ENCODE results near the gene PFKFB2. TPM values are rescaled to one million over a fixed set of nuclear protein-coding genes. Genes with fewer than 3 reads are reported as not detected.

PFKFB2 gene
- total and polyA plus RNA-seq, 2 of the 8 experiments (the other 6 are each of a cell fraction or from before 2014, with no cell fraction given) = 6.7 to 19.1 TPM

DNA sequence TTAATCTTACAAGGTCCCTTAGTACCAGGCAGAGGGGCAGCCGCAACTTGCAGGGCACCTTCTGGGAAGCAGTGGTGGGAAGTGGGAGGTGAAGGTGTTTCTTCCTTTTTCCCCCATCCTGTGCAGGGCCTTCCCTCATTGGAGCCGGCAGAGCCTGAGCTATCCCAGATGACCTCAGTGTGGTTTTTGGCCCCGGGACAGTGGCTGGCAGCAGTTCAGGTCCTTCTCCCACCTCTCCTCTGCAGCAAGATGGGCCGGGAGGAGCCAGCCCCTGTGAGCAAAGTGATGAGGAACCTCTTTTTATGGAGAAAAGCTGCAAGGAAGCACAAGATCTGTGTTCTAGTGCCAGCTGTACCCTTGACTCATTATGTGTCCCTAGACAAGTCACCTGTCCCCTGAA lies 6.8 kb downstream of the PFKFB2 start (continued):
- TF ChIP-seq, protein P1, sequence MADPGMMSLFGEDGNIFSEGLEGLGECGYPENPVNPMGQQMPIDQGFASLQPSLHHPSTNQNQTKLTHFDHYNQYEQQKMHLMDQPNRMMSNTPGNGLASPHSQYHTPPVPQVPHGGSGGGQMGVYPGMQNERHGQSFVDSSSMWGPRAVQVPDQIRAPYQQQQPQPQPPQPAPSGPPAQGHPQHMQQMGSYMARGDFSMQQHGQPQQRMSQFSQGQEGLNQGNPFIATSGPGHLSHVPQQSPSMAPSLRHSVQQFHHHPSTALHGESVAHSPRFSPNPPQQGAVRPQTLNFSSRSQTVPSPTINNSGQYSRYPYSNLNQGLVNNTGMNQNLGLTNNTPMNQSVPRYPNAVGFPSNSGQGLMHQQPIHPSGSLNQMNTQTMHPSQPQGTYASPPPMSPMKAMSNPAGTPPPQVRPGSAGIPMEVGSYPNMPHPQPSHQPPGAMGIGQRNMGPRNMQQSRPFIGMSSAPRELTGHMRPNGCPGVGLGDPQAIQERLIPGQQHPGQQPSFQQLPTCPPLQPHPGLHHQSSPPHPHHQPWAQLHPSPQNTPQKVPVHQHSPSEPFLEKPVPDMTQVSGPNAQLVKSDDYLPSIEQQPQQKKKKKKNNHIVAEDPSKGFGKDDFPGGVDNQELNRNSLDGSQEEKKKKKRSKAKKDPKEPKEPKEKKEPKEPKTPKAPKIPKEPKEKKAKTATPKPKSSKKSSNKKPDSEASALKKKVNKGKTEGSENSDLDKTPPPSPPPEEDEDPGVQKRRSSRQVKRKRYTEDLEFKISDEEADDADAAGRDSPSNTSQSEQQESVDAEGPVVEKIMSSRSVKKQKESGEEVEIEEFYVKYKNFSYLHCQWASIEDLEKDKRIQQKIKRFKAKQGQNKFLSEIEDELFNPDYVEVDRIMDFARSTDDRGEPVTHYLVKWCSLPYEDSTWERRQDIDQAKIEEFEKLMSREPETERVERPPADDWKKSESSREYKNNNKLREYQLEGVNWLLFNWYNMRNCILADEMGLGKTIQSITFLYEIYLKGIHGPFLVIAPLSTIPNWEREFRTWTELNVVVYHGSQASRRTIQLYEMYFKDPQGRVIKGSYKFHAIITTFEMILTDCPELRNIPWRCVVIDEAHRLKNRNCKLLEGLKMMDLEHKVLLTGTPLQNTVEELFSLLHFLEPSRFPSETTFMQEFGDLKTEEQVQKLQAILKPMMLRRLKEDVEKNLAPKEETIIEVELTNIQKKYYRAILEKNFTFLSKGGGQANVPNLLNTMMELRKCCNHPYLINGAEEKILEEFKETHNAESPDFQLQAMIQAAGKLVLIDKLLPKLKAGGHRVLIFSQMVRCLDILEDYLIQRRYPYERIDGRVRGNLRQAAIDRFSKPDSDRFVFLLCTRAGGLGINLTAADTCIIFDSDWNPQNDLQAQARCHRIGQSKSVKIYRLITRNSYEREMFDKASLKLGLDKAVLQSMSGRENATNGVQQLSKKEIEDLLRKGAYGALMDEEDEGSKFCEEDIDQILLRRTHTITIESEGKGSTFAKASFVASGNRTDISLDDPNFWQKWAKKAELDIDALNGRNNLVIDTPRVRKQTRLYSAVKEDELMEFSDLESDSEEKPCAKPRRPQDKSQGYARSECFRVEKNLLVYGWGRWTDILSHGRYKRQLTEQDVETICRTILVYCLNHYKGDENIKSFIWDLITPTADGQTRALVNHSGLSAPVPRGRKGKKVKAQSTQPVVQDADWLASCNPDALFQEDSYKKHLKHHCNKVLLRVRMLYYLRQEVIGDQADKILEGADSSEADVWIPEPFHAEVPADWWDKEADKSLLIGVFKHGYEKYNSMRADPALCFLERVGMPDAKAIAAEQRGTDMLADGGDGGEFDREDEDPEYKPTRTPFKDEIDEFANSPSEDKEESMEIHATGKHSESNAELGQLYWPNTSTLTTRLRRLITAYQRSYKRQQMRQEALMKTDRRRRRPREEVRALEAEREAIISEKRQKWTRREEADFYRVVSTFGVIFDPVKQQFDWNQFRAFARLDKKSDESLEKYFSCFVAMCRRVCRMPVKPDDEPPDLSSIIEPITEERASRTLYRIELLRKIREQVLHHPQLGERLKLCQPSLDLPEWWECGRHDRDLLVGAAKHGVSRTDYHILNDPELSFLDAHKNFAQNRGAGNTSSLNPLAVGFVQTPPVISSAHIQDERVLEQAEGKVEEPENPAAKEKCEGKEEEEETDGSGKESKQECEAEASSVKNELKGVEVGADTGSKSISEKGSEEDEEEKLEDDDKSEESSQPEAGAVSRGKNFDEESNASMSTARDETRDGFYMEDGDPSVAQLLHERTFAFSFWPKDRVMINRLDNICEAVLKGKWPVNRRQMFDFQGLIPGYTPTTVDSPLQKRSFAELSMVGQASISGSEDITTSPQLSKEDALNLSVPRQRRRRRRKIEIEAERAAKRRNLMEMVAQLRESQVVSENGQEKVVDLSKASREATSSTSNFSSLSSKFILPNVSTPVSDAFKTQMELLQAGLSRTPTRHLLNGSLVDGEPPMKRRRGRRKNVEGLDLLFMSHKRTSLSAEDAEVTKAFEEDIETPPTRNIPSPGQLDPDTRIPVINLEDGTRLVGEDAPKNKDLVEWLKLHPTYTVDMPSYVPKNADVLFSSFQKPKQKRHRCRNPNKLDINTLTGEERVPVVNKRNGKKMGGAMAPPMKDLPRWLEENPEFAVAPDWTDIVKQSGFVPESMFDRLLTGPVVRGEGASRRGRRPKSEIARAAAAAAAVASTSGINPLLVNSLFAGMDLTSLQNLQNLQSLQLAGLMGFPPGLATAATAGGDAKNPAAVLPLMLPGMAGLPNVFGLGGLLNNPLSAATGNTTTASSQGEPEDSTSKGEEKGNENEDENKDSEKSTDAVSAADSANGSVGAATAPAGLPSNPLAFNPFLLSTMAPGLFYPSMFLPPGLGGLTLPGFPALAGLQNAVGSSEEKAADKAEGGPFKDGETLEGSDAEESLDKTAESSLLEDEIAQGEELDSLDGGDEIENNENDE (IDR thresholded peaks at IDR 0.05; ENCODE audit: insufficient replicate concordance, low read length) = no peak
- TF ChIP-seq, protein P2, sequence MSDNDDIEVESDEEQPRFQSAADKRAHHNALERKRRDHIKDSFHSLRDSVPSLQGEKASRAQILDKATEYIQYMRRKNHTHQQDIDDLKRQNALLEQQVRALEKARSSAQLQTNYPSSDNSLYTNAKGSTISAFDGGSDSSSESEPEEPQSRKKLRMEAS (IDR thresholded peaks at IDR 0.05) = no peak

Measured in H1 (cell line).